ENCODE data around the gene PML. TPM values are rescaled to one million over a fixed set of nuclear protein-coding genes. Genes with fewer than 3 reads are reported as not detected.
"Not testable (repeated sequence)": the region's sequence is repeated elsewhere in the genome, so short reads cannot be mapped to it uniquely, and the experiment has no call there.

PML gene
- total RNA-seq, 1 donor from 2014 or later, result 30.6 TPM

- H3K4me3 Mint-ChIP-seq; H3K9me3 Mint-ChIP-seq; DNase-seq (ENCODE audit: low read depth, low spot score); H3K27me3 Mint-ChIP-seq (ENCODE audit: low read depth); H3K36me3 Mint-ChIP-seq (ENCODE audit: low read depth); H3K4me1 Mint-ChIP-seq; H3K27ac Mint-ChIP-seq (ENCODE audit: unreplicated experiment): not testable (repeated sequence)
- TF ChIP-seq, protein P1, sequence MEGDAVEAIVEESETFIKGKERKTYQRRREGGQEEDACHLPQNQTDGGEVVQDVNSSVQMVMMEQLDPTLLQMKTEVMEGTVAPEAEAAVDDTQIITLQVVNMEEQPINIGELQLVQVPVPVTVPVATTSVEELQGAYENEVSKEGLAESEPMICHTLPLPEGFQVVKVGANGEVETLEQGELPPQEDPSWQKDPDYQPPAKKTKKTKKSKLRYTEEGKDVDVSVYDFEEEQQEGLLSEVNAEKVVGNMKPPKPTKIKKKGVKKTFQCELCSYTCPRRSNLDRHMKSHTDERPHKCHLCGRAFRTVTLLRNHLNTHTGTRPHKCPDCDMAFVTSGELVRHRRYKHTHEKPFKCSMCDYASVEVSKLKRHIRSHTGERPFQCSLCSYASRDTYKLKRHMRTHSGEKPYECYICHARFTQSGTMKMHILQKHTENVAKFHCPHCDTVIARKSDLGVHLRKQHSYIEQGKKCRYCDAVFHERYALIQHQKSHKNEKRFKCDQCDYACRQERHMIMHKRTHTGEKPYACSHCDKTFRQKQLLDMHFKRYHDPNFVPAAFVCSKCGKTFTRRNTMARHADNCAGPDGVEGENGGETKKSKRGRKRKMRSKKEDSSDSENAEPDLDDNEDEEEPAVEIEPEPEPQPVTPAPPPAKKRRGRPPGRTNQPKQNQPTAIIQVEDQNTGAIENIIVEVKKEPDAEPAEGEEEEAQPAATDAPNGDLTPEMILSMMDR (conservative IDR thresholded peaks at IDR 0.05), result peak; percentile 37
Measured at GRCh38 chr15:74072614-74073337, 78.3 kb downstream of the PML start.

DNA sequence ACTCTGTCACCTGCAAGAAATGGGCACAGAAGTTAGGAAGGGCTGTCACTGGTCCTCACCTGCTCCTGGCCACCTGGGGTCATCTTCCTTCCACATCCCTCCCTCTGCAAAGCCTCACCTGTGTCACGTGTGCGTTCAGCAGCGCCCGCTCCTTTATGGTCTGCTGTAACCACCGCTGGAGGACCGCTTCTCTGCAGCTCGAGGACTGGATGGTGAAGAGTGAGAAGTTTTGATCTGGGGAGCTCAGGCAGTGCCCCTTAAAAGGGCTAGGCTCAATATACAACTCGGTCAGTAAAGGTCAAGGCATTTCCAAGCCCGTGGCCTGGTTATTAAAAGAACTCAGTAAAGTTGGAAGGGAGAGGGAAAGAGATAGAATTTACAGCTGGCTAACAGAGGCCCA is 81.3 kb downstream of the PML start:
- H3K27ac Mint-ChIP-seq (ENCODE audit: unreplicated experiment); H3K4me3 Mint-ChIP-seq; H3K4me1 Mint-ChIP-seq; DNase-seq (ENCODE audit: low read depth, low spot score); H3K36me3 Mint-ChIP-seq (ENCODE audit: low read depth); H3K27me3 Mint-ChIP-seq (ENCODE audit: low read depth); H3K9me3 Mint-ChIP-seq: not testable (repeated sequence)

DNA sequence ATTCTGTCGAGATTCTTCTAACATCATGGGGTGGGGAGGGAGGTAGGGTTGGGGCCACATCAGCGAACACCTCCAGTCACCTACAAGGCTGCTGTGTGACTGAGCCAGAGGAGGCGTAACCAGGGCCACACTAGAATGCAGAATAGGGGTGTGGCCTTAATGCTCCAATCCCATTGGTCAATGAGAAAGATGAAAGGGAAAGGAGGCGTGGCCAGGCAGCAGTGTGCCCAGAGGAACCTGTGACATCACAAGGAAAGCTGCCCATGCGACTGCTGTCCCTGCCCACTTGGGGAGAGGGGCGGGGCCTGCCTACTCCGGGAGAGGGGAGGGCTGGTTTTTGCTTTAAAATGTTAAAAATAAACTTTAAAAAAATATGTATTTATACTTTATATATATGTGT is 87.9 kb downstream of the PML start, which contains the start of gene GOLGA6A:
TSS of gene GOLGA6A (minus strand) at position 101 of the 400 bp plus-strand sequence. CDS start at position 60, 41 bp downstream.
- not testable (repeated sequence) for H3K9me3 Mint-ChIP-seq; H3K4me1 Mint-ChIP-seq; H3K4me3 Mint-ChIP-seq; DNase-seq (ENCODE audit: low read depth, low spot score); H3K27ac Mint-ChIP-seq (ENCODE audit: unreplicated experiment); H3K36me3 Mint-ChIP-seq (ENCODE audit: low read depth); H3K27me3 Mint-ChIP-seq (ENCODE audit: low read depth)

DNA sequence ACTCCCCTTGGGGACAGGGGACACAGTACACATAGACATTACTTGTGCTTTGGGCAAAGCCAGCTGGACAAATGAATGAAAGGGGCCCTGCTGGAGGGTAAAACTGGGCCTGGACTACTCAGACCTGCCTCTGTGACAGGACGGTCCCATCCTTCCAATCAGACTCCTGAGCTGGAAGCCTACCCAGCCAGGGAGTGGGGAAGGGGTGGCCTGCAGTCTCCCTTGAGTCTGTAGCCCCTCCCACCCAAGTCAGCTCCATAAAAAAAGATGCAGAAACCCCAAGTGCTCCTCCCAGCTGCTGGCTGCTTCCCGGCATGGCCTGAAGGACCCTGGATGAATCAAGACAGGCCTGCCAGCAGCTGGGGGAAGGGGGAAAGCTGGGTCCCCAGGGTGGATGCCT is 100.1 kb downstream of the PML start:
- H3K36me3 Mint-ChIP-seq (ENCODE audit: low read depth); H3K27me3 Mint-ChIP-seq (ENCODE audit: low read depth); H3K27ac Mint-ChIP-seq (ENCODE audit: unreplicated experiment); H3K4me1 Mint-ChIP-seq; H3K9me3 Mint-ChIP-seq; H3K4me3 Mint-ChIP-seq; DNase-seq (ENCODE audit: low read depth, low spot score): not testable (repeated sequence)

DNA sequence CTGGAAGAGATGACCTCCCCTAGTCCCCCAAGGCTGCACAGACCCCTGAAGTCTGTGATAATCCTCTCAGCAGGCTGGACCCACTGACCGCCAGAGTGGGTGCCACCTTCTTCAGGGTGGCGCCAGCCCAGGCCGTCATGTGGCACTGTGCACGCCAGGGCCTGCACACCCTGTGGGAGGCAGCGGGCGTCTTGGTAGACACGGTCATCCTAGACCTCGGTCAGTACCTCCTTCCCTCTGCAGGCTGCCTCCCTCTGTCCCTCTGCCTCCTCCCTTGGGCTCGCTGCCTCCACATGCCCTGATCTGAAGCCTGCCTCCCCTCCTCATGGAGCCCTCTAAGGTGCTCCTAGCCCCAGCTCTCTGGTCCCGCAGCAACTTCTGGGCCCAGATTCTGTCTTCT is 101.1 kb downstream of the PML start:
- not testable (repeated sequence) for H3K27me3 Mint-ChIP-seq (ENCODE audit: low read depth); H3K36me3 Mint-ChIP-seq (ENCODE audit: low read depth); DNase-seq (ENCODE audit: low read depth, low spot score); H3K4me1 Mint-ChIP-seq; H3K4me3 Mint-ChIP-seq; H3K9me3 Mint-ChIP-seq; H3K27ac Mint-ChIP-seq (ENCODE audit: unreplicated experiment)

- not testable (repeated sequence) for H3K36me3 Mint-ChIP-seq (ENCODE audit: low read depth); H3K27ac Mint-ChIP-seq (ENCODE audit: unreplicated experiment); H3K9me3 Mint-ChIP-seq; H3K27me3 Mint-ChIP-seq (ENCODE audit: low read depth); H3K4me3 Mint-ChIP-seq; H3K4me1 Mint-ChIP-seq; DNase-seq (ENCODE audit: low read depth, low spot score)
Measured at GRCh38 chr15:74096753-74097474, 102.4 kb downstream of the PML start.

Other genes with a start within 250 kb of the PML start
- gene INSYN1, start 241.4 kb upstream of the PML start, total RNA-seq, result 9.5 and 9.6 TPM in 2 replicates
- gene TBC1D21, start 121.2 kb upstream of the PML start, total RNA-seq, result not detected in 2 replicates
- 17.3 and 19.9 TPM in 2 replicates for gene LOXL1, start 68.3 kb upstream of the PML start, total RNA-seq
- 8.7 and 9.7 TPM in 2 replicates for gene STOML1, start 2.4 kb upstream of the PML start, total RNA-seq
- gene GOLGA6A, start 87.8 kb downstream of the PML start, total RNA-seq, result not detected in 2 replicates
- 9.6 and 10.9 TPM in 2 replicates for gene ISLR2, start 135.9 kb downstream of the PML start, total RNA-seq
- 1.5 and 2.6 TPM in 2 replicates for gene ISLR, start 179.0 kb downstream of the PML start, total RNA-seq
- 138 and 146 TPM in 2 replicates for gene STRA6, start 208.1 kb downstream of the PML start, total RNA-seq
- 15.1 and 15.6 TPM in 2 replicates for gene CCDC33, start 241.6 kb downstream of the PML start, total RNA-seq